Pulmonary artery endothelial cell (primary cell): Measurements from ENCODE around the gene FEZ2. TPM values are rescaled to one million over a fixed set of nuclear protein-coding genes. Genes with fewer than 3 reads are reported as not detected.
A peak's percentile ranks its signal among the peaks of the same experiment; 100 is the strongest.

Source experiments
- DNase-seq: peaks from one replicate; pipeline ENCODE4 v3.0.0-alpha.2; 2011; ENCODE audit warnings: low read depth, low spot score
- total RNA-seq: library from RNA; depleted of rRNA; stranded (reverse); fragments of >200 nt; gene quantifications from 2 replicates; pipeline ENCODE4 v1.2.3, GENCODE V29; 2014

Gene FEZ2
- total RNA-seq, 1 donor from 2014 or later, result 88.4 TPM

- DNase-seq, result no peak
These were observed 67.6 kb downstream of the FEZ2 start for GRCh38 chr2:36530178-36530982.

- no peak for DNase-seq
These were observed 69.1 kb downstream of the FEZ2 start for GRCh38 chr2:36528766-36529392.

GRCh38 chr2:36528274-36528673 lies 69.7 kb downstream of the FEZ2 start:
- no peak for DNase-seq

GRCh38 chr2:36526226-36526625 lies 71.7 kb downstream of the FEZ2 start:
- no peak for DNase-seq

GRCh38 chr2:36525245-36525644 lies 72.7 kb downstream of the FEZ2 start:
- DNase-seq, result no peak

GRCh38 chr2:36523153-36523552 lies 74.8 kb downstream of the FEZ2 start:
- no peak for DNase-seq

GRCh38 chr2:36520431-36520830 lies 77.5 kb downstream of the FEZ2 start:
- DNase-seq, result no peak

GRCh38 chr2:36516136-36516870 lies 81.7 kb downstream of the FEZ2 start:
- DNase-seq, result no peak

- no peak for DNase-seq
These were observed 82.4 kb downstream of the FEZ2 start for GRCh38 chr2:36515538-36515937.

GRCh38 chr2:36513661-36514060 lies 84.3 kb downstream of the FEZ2 start:
- no peak for DNase-seq

GRCh38 chr2:36512705-36513104 lies 85.3 kb downstream of the FEZ2 start:
- DNase-seq, result no peak

- no peak for DNase-seq
These were observed 85.9 kb downstream of the FEZ2 start for GRCh38 chr2:36511858-36512603.

GRCh38 chr2:36509075-36509474 lies 88.9 kb downstream of the FEZ2 start:
- DNase-seq, result no peak

- DNase-seq, result peak; percentile 27
These were observed 90.6 kb downstream of the FEZ2 start for GRCh38 chr2:36507408-36507812.

Other genes starting within 250 kb of the FEZ2 start
- gene CRIM1, start 242.4 kb downstream of the FEZ2 start, total RNA-seq, result 790 and 1,031 TPM in 2 replicates
- 0.46 and 0.66 TPM in 2 replicates for gene VIT, start 98.5 kb upstream of the FEZ2 start, total RNA-seq